ENCODE results near the gene ARRDC3. TPM values are rescaled to one million over a fixed set of nuclear protein-coding genes. Genes with fewer than 3 reads are reported as not detected.

ARRDC3 gene
- total RNA-seq, 1 experiment from 2014 or later, result 46.3 TPM

DNA sequence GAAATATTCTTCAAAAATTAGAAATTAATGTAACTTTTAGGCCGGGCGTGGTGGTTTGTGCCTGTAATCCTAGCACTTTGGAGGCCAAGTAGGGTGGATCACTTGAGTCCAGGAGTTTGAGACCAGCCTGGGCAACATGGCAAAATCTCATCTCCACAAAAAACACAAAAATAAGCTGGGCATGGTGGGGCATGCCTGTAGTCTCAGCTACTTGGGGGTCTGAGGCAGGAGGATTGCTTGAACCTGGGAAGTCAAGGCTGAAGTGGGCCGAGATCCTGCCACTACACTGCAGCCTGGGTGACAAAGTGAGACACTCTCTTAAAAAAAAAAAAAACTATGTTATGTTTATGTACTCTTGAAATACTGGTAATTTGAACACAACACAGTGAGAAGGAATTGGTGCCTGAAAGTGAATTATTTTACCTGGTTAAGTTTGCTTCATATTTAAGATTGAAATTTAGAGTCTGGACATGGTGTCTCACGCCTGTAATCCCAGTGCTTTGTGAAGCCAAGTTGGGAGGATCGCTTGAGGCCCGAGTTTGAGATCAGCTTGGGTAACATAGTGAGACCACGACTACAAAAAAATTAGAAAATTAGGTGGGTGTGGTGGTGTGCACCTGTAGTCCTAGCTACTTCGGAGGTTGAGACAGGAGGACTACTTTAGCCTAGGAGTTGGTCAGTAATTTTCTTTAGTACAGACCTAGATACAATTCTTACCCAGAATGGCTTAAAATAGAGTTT lies 15.0 kb downstream of the ARRDC3 start:
- no peak for DNase-seq (ENCODE audit: low spot score)
- no peak overlapping the region for H3K4me3 ChIP-seq (ENCODE audit: low read depth, low read length, poor library complexity, severe bottlenecking)
- peaks cover 60% of the 10 kb centered on the region for H3K36me3 ChIP-seq (ENCODE audit: insufficient read depth, low read length, poor library complexity, severe bottlenecking)
- intact Hi-C loops (cut with micrococcal nuclease; ENCODE audit: unreplicated experiment), result no loop called here
- no peaks in the 10 kb centered on the region for H3K9me3 ChIP-seq (ENCODE audit: low read depth, low read length, poor library complexity, severe bottlenecking)
- no TSS peak for BruUV-seq (replicated peaks)
- H3K27me3 ChIP-seq (replicated peaks; ENCODE audit: insufficient read depth, low read depth, low read length, poor library complexity), result no peaks in the 10 kb centered on the region
- TF ChIP-seq, protein P1, sequence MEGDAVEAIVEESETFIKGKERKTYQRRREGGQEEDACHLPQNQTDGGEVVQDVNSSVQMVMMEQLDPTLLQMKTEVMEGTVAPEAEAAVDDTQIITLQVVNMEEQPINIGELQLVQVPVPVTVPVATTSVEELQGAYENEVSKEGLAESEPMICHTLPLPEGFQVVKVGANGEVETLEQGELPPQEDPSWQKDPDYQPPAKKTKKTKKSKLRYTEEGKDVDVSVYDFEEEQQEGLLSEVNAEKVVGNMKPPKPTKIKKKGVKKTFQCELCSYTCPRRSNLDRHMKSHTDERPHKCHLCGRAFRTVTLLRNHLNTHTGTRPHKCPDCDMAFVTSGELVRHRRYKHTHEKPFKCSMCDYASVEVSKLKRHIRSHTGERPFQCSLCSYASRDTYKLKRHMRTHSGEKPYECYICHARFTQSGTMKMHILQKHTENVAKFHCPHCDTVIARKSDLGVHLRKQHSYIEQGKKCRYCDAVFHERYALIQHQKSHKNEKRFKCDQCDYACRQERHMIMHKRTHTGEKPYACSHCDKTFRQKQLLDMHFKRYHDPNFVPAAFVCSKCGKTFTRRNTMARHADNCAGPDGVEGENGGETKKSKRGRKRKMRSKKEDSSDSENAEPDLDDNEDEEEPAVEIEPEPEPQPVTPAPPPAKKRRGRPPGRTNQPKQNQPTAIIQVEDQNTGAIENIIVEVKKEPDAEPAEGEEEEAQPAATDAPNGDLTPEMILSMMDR (conservative IDR thresholded peaks at IDR 0.05; ENCODE audit: low read depth, low read length), result no peak
- TF ChIP-seq EZH2 (IDR thresholded peaks at IDR 0.05; ENCODE audit: borderline replicate concordance, low read depth, low read length, poor library complexity, severe bottlenecking), result no peak
- POLR2A ChIA-PET (ENCODE audit: low non-redundant PET), result no interaction called here
- CTCF ChIA-PET, result no interaction called here
- H3K27ac ChIP-seq (ENCODE audit: low read depth, low read length, poor library complexity, severe bottlenecking), result no peak overlapping the region
- no peaks in the 10 kb centered on the region for H3K4me1 ChIP-seq (ENCODE audit: insufficient read depth, low read length, poor library complexity, severe bottlenecking)

DNA sequence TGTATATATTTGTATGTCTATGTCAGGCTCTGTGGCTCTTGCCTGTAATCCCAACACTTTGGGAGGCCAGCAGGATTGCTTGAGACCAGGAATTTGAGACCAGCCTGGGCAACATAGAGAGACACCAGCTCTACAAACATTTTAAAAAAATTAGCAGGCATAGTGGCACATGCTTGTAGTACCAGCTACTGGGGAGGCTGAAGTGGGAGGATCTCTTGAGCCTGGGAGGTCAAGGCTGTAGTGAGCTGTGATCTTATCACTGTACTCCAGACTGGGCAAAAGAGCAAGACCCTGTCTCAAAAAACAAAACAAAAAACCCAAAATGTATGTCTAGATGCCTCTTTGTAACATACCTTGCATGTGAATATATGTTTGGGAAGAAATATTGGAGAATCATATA lies 15.8 kb downstream of the ARRDC3 start:
- Histone ChIP-seq H3K27ac (ENCODE audit: low read depth, low read length, poor library complexity, severe bottlenecking) (no peak overlapping the region), H3K36me3 (ENCODE audit: insufficient read depth, low read length, poor library complexity, severe bottlenecking) (peaks cover 53% of the 10 kb centered on the region), H3K4me3 (ENCODE audit: low read depth, low read length, poor library complexity, severe bottlenecking) (no peak overlapping the region), H3K27me3 (replicated peaks; ENCODE audit: insufficient read depth, low read depth, low read length, poor library complexity) (no peaks in the 10 kb centered on the region), H3K4me1 (ENCODE audit: insufficient read depth, low read length, poor library complexity, severe bottlenecking) (no peaks in the 10 kb centered on the region), H3K9me3 (ENCODE audit: low read depth, low read length, poor library complexity, severe bottlenecking) (no peaks in the 10 kb centered on the region)
- ChIA-PET CTCF (no interaction called here), POLR2A (ENCODE audit: low non-redundant PET) (no interaction called here)
- DNase-seq (ENCODE audit: low spot score), result no peak
- BruUV-seq (replicated peaks), result no TSS peak
- intact Hi-C loops (cut with micrococcal nuclease; ENCODE audit: unreplicated experiment), result no loop called here
- no peak for TF ChIP-seq EZH2 (IDR thresholded peaks at IDR 0.05; ENCODE audit: borderline replicate concordance, low read depth, low read length, poor library complexity, severe bottlenecking)
- TF ChIP-seq, protein P1 (conservative IDR thresholded peaks at IDR 0.05; ENCODE audit: low read depth, low read length), result no peak

DNA sequence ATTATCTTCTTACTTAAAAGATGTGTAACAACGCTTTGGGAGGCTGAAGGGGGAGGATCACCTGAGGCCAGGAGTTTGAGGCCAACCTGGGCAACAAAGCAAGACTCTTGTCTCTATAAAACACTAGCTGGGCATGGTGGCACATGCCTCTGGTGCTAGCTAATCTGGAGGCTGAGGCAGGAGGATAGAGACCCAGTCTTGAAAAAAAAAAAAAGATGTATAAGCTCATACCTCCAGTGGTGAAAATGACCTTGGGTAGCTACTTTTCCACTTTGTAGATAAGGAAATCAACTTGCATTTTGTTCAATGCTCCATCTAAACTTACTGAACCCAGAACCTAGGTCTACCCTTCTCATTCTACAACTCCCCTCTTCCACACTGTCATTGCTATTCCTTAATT lies 16.6 kb downstream of the ARRDC3 start:
- no peak overlapping the region for H3K27ac ChIP-seq (ENCODE audit: low read depth, low read length, poor library complexity, severe bottlenecking)
- no peak overlapping the region for H3K4me3 ChIP-seq (ENCODE audit: low read depth, low read length, poor library complexity, severe bottlenecking)
- no peaks in the 10 kb centered on the region for H3K9me3 ChIP-seq (ENCODE audit: low read depth, low read length, poor library complexity, severe bottlenecking)
- no peaks in the 10 kb centered on the region for H3K27me3 ChIP-seq (replicated peaks; ENCODE audit: insufficient read depth, low read depth, low read length, poor library complexity)
- ChIA-PET CTCF (no interaction called here), POLR2A (ENCODE audit: low non-redundant PET) (no interaction called here)
- peaks cover 45% of the 10 kb centered on the region for H3K36me3 ChIP-seq (ENCODE audit: insufficient read depth, low read length, poor library complexity, severe bottlenecking)
- H3K4me1 ChIP-seq (ENCODE audit: insufficient read depth, low read length, poor library complexity, severe bottlenecking), result no peaks in the 10 kb centered on the region
- intact Hi-C loops (cut with micrococcal nuclease; ENCODE audit: unreplicated experiment), result no loop called here
- BruUV-seq (replicated peaks), result no TSS peak
- no peak for TF ChIP-seq EZH2 (IDR thresholded peaks at IDR 0.05; ENCODE audit: borderline replicate concordance, low read depth, low read length, poor library complexity, severe bottlenecking)
- TF ChIP-seq, protein P1 (conservative IDR thresholded peaks at IDR 0.05; ENCODE audit: low read depth, low read length), result no peak
- DNase-seq (ENCODE audit: low spot score), result no peak
